K562 (cell line): ENCODE data around the gene CSMD2. TPM values are rescaled to one million over a fixed set of nuclear protein-coding genes. Genes with fewer than 3 reads are reported as not detected.

ENCODE experiments used
- ATAC-seq: fragments of 200-7000 bp; cut with Tn5 transposase; 3 replicates; pipeline ENCODE4 v1.9.1; 2020; ENCODE audit warnings: moderate library complexity
- BruUV-seq: library from RNA; stranded (reverse); fragments of 400-500 nt; replicated peaks from 2 replicates; lab custom pipeline; 2021; lab: Mats Ljungman, UMichigan
- CTCF ChIA-PET: fragments of 300-600 bp; formaldehyde crosslinking; extraction: SDS; loops from one replicate; lab custom pipeline; 2021; ENCODE audit warnings: low intra/inter-chr PET ratio; lab: Yijun Ruan, JAX
- POLR2A ChIA-PET: fragments of 300-600, 350-650 bp; sonication (Branson Sonifier 250); formaldehyde crosslinking; extraction: SDS; loops from one replicate; lab custom pipeline; 2021; ENCODE audit warnings: antibody characterized with exemption, inconsistent platforms; lab: Yijun Ruan, JAX
- DNase-seq, 4 experiments: peaks; one replicate each; pipeline versions ENCODE4 v3.0.0 to v3.0.0-alpha.2; 2011 to 2018; ENCODE audit warnings: low spot score in 3 of 4, mixed read lengths in 3 of 4; ENCODE audit errors: extremely low read depth in 1 of 4
- FAIRE-seq: peaks from 2 replicates; lab custom pipeline; 2011; peaks lifted over from hg19 to GRCh38; lab: Jason Lieb, UNC
- H2AFZ ChIP-seq: 2 replicates; pipeline ENCODE4 v1.6.0; 2011; ENCODE audit warnings: low read depth, low read length, control low read depth, inconsistent platforms
- H3K27ac ChIP-seq: fragments of 200-600 bp; 3 replicates; pipeline ENCODE4 v1.8.0; 2011; ENCODE audit warnings: low read depth, mild to moderate bottlenecking, control low read depth, inconsistent platforms, low read length, moderate library complexity, mixed read lengths; ENCODE audit errors: extremely low read depth
- H3K27me3 ChIP-seq, 2 experiments: fragments of 300-600 bp in 1 of 2; 2 replicates in 1 of 2; 3 replicates in 1 of 2; pipeline versions ENCODE4 v1.6.0 to v1.8.0; 2011; ENCODE audit warnings: inconsistent platforms in 2 of 2, low read length in 2 of 2, mild to moderate bottlenecking in 1 of 2, mixed read lengths in 1 of 2, moderate library complexity in 1 of 2; ENCODE audit not compliant: control insufficient read depth in 2 of 2, insufficient read depth in 2 of 2
- H3K36me3 ChIP-seq: fragments of 300-600 bp; 3 replicates; pipeline ENCODE4 v1.8.0; 2011; ENCODE audit warnings: mild to moderate bottlenecking, low read length, inconsistent platforms; ENCODE audit not compliant: control insufficient read depth, insufficient read depth
- H3K4me1 ChIP-seq, 2 experiments: fragments of 200-600 bp in 1 of 2; replicated peaks in 1 of 2; 2 replicates in 1 of 2; 3 replicates in 1 of 2; pipeline versions ENCODE4 v1.5.1 to v1.8.0; 2011; ENCODE audit warnings: inconsistent platforms in 2 of 2, low read length in 2 of 2, mild to moderate bottlenecking in 1 of 2, mixed read lengths in 1 of 2, moderate library complexity in 1 of 2; ENCODE audit not compliant: control insufficient read depth in 2 of 2, insufficient read depth in 2 of 2
- H3K4me2 ChIP-seq: 2 replicates; pipeline ENCODE4 v1.6.1; 2011; ENCODE audit warnings: low read length, control low read depth, inconsistent platforms, mixed read lengths; ENCODE audit not compliant: insufficient read depth
- H3K4me3 ChIP-seq: fragments of 200-600 bp; sonication (generic), shearing (Covaris generic); 2 replicates; pipeline ENCODE4 v1.5.1; 2016; ENCODE audit warnings: control low read depth, inconsistent platforms
- H3K79me2 ChIP-seq: fragments of 200-600 bp; 3 replicates; pipeline ENCODE4 v1.8.0; 2011; ENCODE audit warnings: low read length, inconsistent platforms; ENCODE audit not compliant: control insufficient read depth, insufficient read depth
- H3K9ac ChIP-seq, 2 experiments: 2 replicates each; pipeline versions ENCODE4 v1.6.0 to v1.6.1; 2011; ENCODE audit warnings: low read depth in 2 of 2, low read length in 2 of 2, control low read depth in 1 of 2, inconsistent platforms in 1 of 2, mild to moderate bottlenecking in 1 of 2, mixed read lengths in 1 of 2; ENCODE audit not compliant: insufficient read depth in 1 of 2
- H3K9me1 ChIP-seq: one replicate; pipeline ENCODE4 v1.6.0; 2011; ENCODE audit warnings: inconsistent platforms, mild to moderate bottlenecking, low read length, moderate library complexity; ENCODE audit not compliant: control insufficient read depth, insufficient read depth
- H3K9me3 ChIP-seq: replicated peaks from 2 replicates; pipeline ENCODE4 v1.5.1; 2011; ENCODE audit warnings: low read depth, low read length, inconsistent platforms; ENCODE audit not compliant: control insufficient read depth, insufficient read depth
- H4K20me1 ChIP-seq: replicated peaks from 2 replicates; pipeline ENCODE4 v1.6.1; 2011; ENCODE audit warnings: low read length, inconsistent platforms, mixed read lengths; ENCODE audit not compliant: control insufficient read depth, insufficient read depth
- C11orf30 ChIP-seq: fragments of 450-650 bp; IDR thresholded peaks from 2 replicates; pipeline ENCODE4 v1.6.1; 2016; ENCODE audit warnings: low read depth, mild to moderate bottlenecking
- KLF6 ChIP-seq: fragments of 250-450 bp; sonication (Bioruptor Pico); IDR thresholded peaks from 2 replicates; pipeline ENCODE4 v1.4.0; 2020; ENCODE audit warnings: mild to moderate bottlenecking, moderate library complexity, borderline replicate concordance
- MTA1 ChIP-seq: fragments of 450-650 bp; IDR thresholded peaks from 2 replicates; pipeline ENCODE4 v1.6.1; 2017; ENCODE audit warnings: borderline replicate concordance
- NFATC3 ChIP-seq: fragments of 450-650 bp; IDR thresholded peaks from 2 replicates; pipeline ENCODE4 v1.6.1; 2017; ENCODE audit warnings: mild to moderate bottlenecking
- PHF21A ChIP-seq: fragments of 450-650 bp; IDR thresholded peaks from 2 replicates; pipeline ENCODE4 v1.6.1; 2017; ENCODE audit warnings: low read depth, borderline replicate concordance
- PML ChIP-seq: IDR thresholded peaks from 2 replicates; pipeline ENCODE4 v1.6.1; 2012; ENCODE audit warnings: low read length, inconsistent platforms
- POLR2H ChIP-seq: IDR thresholded peaks from 2 replicates; pipeline ENCODE4 v1.6.1; 2016; ENCODE audit warnings: missing genetic modification characterization, low read depth, mild to moderate bottlenecking, control low read depth, missing compliant biosample characterization, moderate library complexity
- ZFP30 ChIP-seq: fragments of 250-450 bp; sonication (Bioruptor Pico); IDR thresholded peaks from 2 replicates; pipeline ENCODE4 v1.8.0; 2022; ENCODE audit warnings: moderate library complexity, mild to moderate bottlenecking, inconsistent platforms, borderline replicate concordance
- ZNF41 ChIP-seq: fragments of 250-450 bp; sonication (Bioruptor Pico); conservative IDR thresholded peaks from 2 replicates; pipeline ENCODE4 v1.4.0; 2020; ENCODE audit warnings: mild to moderate bottlenecking
- WGBS: fragments of 100-300 bp; shearing (Covaris generic); methylation state at CpG from one replicate; pipeline ENCODE4 v1.1.6; 2016; ENCODE audit warnings: low coverage, mixed read lengths; ENCODE audit not compliant: insufficient coverage; ENCODE audit errors: missing lambda C conversion rate; 5-methylcytosine and 5-hydroxymethylcytosine counted together
- in situ Hi-C: fragments of 300-500 bp; cut with MboI; formaldehyde crosslinking; loops from 4 replicates; pipeline ENCODE4 v1.15.0; 2018; ENCODE audit warnings: inconsistent platforms, mixed read lengths
- intact Hi-C: fragments of 100-400 bp; cut with micrococcal nuclease; formaldehyde crosslinking; loops from 2 replicates; pipeline ENCODE4 v1.14.2; 2022
- polyA plus RNA-seq, 8 experiments: library from polyadenylated mRNA; depleted of rRNA in 4 of 8; stranded (reverse) in 5 of 8; unstranded in 3 of 8; fragments of >200 nt; fragmentation: Nextera tagmentation in 2 of 8; fragmentation: Illumina TruSeq in 1 of 8; extraction: Ambion mirVana in 2 of 8; extraction: Trizol in 1 of 8; gene quantifications; 2 replicates each; pipeline versions ENCODE4 v1.2.1 to v1.2.3, GENCODE V29; 2011 to 2014; ENCODE audit warnings: inconsistent platforms in 1 of 8, missing spikeins in 1 of 8
- total RNA-seq, 7 experiments: library from RNA; depleted of rRNA in 6 of 7; stranded (reverse); fragments of >200 nt in 6 of 7; fragmentation: Illumina TruSeq in 2 of 7; extraction: Trizol in 2 of 7; gene quantifications; 2 replicates each; pipeline versions ENCODE4 v1.2.1 to v1.2.3, GENCODE V29; 2011 to 2021; ENCODE audit warnings: low replicate concordance in 1 of 7
- TF ChIP-seq, protein P1 (sequence below), 2 experiments: fragments of 150-350 bp in 1 of 2; IDR thresholded peaks; 2 replicates each; pipeline ENCODE4 v1.6.1; 2012 to 2016; ENCODE audit warnings: low read depth in 2 of 2, low read length in 2 of 2, mild to moderate bottlenecking in 1 of 2, moderate library complexity in 1 of 2
- TF ChIP-seq, protein P2 (sequence below): fragments of 250-450 bp; sonication (Bioruptor Pico); IDR thresholded peaks from 2 replicates; pipeline ENCODE4 v1.4.0; 2020; ENCODE audit warnings: mild to moderate bottlenecking, moderate library complexity

Gene CSMD2
- total and polyA plus RNA-seq, 9 of the 15 experiments (the other 6 are each of a cell fraction or from before 2014, with no cell fraction given): not detected

DNA sequence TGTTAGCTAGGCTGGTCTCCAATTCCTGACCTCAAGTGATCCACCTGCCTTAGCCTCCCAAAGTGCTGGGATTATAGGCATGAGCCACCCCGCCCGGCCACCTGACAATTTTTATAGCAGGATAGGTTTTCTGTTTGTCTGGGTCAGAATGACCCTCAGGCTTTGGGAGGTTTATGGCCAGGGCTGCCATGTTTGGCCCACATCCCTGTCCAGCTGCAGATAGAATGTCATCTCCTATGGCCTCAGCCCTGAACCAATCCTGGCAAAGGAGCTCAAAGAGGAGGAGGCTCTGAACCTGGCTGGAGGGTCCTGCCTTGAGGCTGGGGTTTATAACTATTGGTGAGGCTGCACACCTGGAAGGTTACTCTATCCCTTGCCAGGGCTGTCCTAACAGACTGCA lies 218.2 kb downstream of the CSMD2 start:
- in situ Hi-C loops: no loop called here
- 0 out of 2 replicates have a peak, but pooled peaks cover 2% of the 10 kb centered on the region for H4K20me1 ChIP-seq

More for the DNA sequence above, 218.2 kb downstream of the CSMD2 start:
- H3K4me2 ChIP-seq: no peak overlapping the region
- no TSS peak for BruUV-seq
- no peak overlapping the region for H3K4me3 ChIP-seq
- FAIRE-seq (no peak), DNase-seq (no peak), ATAC-seq (no peak)
- H3K4me1 ChIP-seq: no peaks in the 10 kb centered on the region
- H3K9me3 ChIP-seq: no peaks in the 10 kb centered on the region
- ChIA-PET POLR2A (no interaction called here), CTCF (interaction anchor here (0.6 kb wide), 1 partner anchor 365 kb away, joined by 3 read pairs; no protein-coding TSS in a partner anchor)
- intact Hi-C loops: no loop called here
- TF ChIP-seq, protein P1, sequence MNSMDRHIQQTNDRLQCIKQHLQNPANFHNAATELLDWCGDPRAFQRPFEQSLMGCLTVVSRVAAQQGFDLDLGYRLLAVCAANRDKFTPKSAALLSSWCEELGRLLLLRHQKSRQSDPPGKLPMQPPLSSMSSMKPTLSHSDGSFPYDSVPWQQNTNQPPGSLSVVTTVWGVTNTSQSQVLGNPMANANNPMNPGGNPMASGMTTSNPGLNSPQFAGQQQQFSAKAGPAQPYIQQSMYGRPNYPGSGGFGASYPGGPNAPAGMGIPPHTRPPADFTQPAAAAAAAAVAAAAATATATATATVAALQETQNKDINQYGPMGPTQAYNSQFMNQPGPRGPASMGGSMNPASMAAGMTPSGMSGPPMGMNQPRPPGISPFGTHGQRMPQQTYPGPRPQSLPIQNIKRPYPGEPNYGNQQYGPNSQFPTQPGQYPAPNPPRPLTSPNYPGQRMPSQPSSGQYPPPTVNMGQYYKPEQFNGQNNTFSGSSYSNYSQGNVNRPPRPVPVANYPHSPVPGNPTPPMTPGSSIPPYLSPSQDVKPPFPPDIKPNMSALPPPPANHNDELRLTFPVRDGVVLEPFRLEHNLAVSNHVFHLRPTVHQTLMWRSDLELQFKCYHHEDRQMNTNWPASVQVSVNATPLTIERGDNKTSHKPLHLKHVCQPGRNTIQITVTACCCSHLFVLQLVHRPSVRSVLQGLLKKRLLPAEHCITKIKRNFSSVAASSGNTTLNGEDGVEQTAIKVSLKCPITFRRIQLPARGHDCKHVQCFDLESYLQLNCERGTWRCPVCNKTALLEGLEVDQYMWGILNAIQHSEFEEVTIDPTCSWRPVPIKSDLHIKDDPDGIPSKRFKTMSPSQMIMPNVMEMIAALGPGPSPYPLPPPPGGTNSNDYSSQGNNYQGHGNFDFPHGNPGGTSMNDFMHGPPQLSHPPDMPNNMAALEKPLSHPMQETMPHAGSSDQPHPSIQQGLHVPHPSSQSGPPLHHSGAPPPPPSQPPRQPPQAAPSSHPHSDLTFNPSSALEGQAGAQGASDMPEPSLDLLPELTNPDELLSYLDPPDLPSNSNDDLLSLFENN (IDR thresholded peaks at IDR 0.05; ENCODE audit: low read depth in 2 of 2, low read length in 2 of 2): no peak
- TF ChIP-seq, protein P2, sequence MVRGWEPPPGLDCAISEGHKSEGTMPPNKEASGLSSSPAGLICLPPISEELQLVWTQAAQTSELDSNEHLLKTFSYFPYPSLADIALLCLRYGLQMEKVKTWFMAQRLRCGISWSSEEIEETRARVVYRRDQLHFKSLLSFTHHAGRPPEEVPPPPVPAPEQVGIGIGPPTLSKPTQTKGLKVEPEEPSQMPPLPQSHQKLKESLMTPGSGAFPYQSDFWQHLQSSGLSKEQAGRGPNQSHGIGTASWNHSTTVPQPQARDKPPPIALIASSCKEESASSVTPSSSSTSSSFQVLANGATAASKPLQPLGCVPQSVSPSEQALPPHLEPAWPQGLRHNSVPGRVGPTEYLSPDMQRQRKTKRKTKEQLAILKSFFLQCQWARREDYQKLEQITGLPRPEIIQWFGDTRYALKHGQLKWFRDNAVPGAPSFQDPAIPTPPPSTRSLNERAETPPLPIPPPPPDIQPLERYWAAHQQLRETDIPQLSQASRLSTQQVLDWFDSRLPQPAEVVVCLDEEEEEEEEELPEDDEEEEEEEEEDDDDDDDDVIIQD (CRISPR knock-in tag): no peak
- TF ChIP-seq MTA1 (no peak), PML (no peak), ZNF41 (CRISPR knock-in tag) (no peak), POLR2H (tag) (no peak), PHF21A (no peak), NFATC3 (no peak), ZFP30 (CRISPR knock-in tag) (no peak), C11orf30 (no peak), KLF6 (CRISPR knock-in tag) (no peak)
- no peaks in the 10 kb centered on the region for H3K9me1 ChIP-seq
- WGBS: 0% methylated on average over 2 of the region's 2 CpGs
- H3K27me3 ChIP-seq: no peaks in the 10 kb centered on the region; a peak in 1 of 5 replicates
- H2AFZ ChIP-seq: no peak overlapping the region
- no peaks in the 10 kb centered on the region for H3K79me2 ChIP-seq
- H3K27ac ChIP-seq: no peak overlapping the region
- H3K9ac ChIP-seq: no peak overlapping the region
- H3K36me3 ChIP-seq: no peaks in the 10 kb centered on the region
